IPS-18a (cell line): Measurements from ENCODE around the gene SRGAP2B.
"Not testable (repeated sequence)": the region's sequence is repeated elsewhere in the genome, so short reads cannot be mapped to it uniquely, and the experiment has no call there.

Source experiments
- H3K27ac ChIP-seq: one replicate; pipeline ENCODE4 v1.5.1; 2013; ENCODE audit warnings: low read length
- H3K27me3 ChIP-seq: one replicate; pipeline ENCODE4 v1.6.1; 2013; ENCODE audit warnings: mild to moderate bottlenecking, low read length; ENCODE audit not compliant: control insufficient read depth, insufficient read depth
- H3K36me3 ChIP-seq: one replicate; pipeline ENCODE4 v1.6.1; 2013; ENCODE audit warnings: low read depth, low read length; ENCODE audit not compliant: control insufficient read depth
- H3K4me1 ChIP-seq: one replicate; pipeline ENCODE4 v1.6.1; 2013; ENCODE audit warnings: low read depth, low read length; ENCODE audit not compliant: control insufficient read depth
- H3K4me3 ChIP-seq: one replicate; pipeline ENCODE4 v1.5.1; 2013; ENCODE audit warnings: low read length
- H3K9ac ChIP-seq: one replicate; pipeline ENCODE4 v1.6.1; 2013; ENCODE audit warnings: mild to moderate bottlenecking, low read length, moderate library complexity
- H3K9me3 ChIP-seq: one replicate; pipeline ENCODE4 v1.6.1; 2013; ENCODE audit warnings: low read depth, low read length; ENCODE audit not compliant: control insufficient read depth

SRGAP2B gene

GRCh38 chr1:144889450-144890115 is 205.5 kb downstream of the SRGAP2B start:
- not testable (repeated sequence) for H3K9me3 ChIP-seq, H3K9ac ChIP-seq, H3K36me3 ChIP-seq, H3K27ac ChIP-seq, H3K27me3 ChIP-seq, H3K4me3 ChIP-seq, H3K4me1 ChIP-seq

GRCh38 chr1:144883022-144883421 is 212.1 kb downstream of the SRGAP2B start:
- not testable (repeated sequence) for H3K27me3 ChIP-seq, H3K4me1 ChIP-seq, H3K9ac ChIP-seq, H3K36me3 ChIP-seq, H3K27ac ChIP-seq, H3K9me3 ChIP-seq
- peak overlapping the region; percentile 37 for H3K4me3 ChIP-seq

- not testable (repeated sequence) for H3K27ac ChIP-seq, H3K27me3 ChIP-seq, H3K9me3 ChIP-seq, H3K4me1 ChIP-seq, H3K9ac ChIP-seq, H3K36me3 ChIP-seq, H3K4me3 ChIP-seq
Observed at GRCh38 chr1:144882343-144882742, 212.8 kb downstream of the SRGAP2B start.

- not testable (repeated sequence) for H3K36me3 ChIP-seq, H3K9ac ChIP-seq, H3K9me3 ChIP-seq, H3K27ac ChIP-seq, H3K27me3 ChIP-seq, H3K4me1 ChIP-seq, H3K4me3 ChIP-seq
Observed at GRCh38 chr1:144858607-144859006, 236.5 kb downstream of the SRGAP2B start.
